ENCODE results near the gene ASXL3.

DNA sequence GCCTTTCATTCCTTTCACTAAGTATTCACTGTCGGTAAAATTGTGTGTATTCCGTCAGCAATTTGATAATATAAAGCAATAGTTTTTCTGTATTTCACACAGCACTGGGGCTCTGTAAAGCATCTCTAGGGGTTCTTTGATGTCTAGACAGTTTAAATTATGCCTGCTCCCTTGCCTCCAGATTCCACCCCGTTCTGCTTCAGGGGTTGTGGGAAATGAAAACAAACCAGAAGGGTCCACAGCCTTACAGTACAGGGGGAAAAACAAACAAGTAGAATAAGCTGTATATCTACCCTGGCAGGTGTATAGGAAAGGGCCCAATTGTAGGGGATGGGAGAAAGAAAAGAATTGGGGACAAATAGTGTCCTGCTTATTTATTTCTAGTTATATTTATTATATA is 63.1 kb downstream of the ASXL3 start:
- TF ChIP-seq ESRRG (CRISPR knock-in tag; IDR thresholded peaks at IDR 0.05) (no peak), OSR1 (CRISPR knock-in tag; IDR thresholded peaks at IDR 0.05) (no peak), TOX (CRISPR knock-in tag; IDR thresholded peaks at IDR 0.05; ENCODE audit: borderline replicate concordance) (no peak), CREB5 (CRISPR knock-in tag; IDR thresholded peaks at IDR 0.05; ENCODE audit: low read depth) (no peak), TCF4 (CRISPR knock-in tag; IDR thresholded peaks at IDR 0.05; ENCODE audit: borderline replicate concordance) (no peak)
